ENCODE data around the gene BRD7. TPM values are rescaled to one million over a fixed set of nuclear protein-coding genes. Genes with fewer than 3 reads are reported as not detected.
A peak's percentile ranks its signal among the peaks of the same experiment; 100 is the strongest.

BRD7 gene
- total and polyA plus RNA-seq, 10 donors: 39.2 to 69.7 (median 53.4) TPM

DNA sequence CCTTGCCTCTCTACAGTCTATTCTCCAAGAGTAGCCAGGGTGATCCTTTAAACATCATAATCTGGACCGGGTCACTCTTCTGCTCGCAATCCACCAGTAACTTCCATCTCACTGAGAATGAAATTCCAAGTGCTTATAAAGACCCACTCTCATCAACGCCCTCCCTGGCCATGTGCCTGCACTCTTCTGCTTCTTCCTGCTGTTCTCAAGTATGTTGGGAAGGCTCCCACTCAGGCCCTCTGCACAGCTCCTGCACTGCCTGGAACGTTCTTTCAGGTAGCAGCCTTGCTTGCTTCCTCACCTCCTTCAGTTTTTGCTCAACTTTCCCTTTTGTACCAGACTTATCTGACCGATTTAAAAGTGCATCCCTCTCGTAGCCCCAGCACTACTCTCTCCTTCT is 44.4 kb downstream of the BRD7 start:
- Histone ChIP-seq H3K27me3 (replicated peaks in 1 of 7) (no peaks in the 10 kb centered on the region), H3K9me3 (no peaks in the 10 kb centered on the region), H3K27ac (peak overlapping the region in 4 of 8 donors; percentile 31 to 56 (median 42)), H3K4me1 (peaks cover 0 to 32% (median 20%) of the 10 kb centered on the region in 6 donors), H3K4me3 (no peak overlapping the region), H3K36me3 (peaks cover 0 to 99% (median 54%) of the 10 kb centered on the region in 6 donors)
- peak; percentile 44 for DNase-seq
- intact Hi-C loops (cut with DNase I; ENCODE audit: low total_unique reads): no loop called here
- 73 to 88% (median 80%) methylated on average over 6 of the region's 6 CpGs for WGBS, 5 donors
- TF ChIP-seq POLR2AphosphoS5 (IDR thresholded peaks at IDR 0.05): no peak
- TF ChIP-seq, protein P1, sequence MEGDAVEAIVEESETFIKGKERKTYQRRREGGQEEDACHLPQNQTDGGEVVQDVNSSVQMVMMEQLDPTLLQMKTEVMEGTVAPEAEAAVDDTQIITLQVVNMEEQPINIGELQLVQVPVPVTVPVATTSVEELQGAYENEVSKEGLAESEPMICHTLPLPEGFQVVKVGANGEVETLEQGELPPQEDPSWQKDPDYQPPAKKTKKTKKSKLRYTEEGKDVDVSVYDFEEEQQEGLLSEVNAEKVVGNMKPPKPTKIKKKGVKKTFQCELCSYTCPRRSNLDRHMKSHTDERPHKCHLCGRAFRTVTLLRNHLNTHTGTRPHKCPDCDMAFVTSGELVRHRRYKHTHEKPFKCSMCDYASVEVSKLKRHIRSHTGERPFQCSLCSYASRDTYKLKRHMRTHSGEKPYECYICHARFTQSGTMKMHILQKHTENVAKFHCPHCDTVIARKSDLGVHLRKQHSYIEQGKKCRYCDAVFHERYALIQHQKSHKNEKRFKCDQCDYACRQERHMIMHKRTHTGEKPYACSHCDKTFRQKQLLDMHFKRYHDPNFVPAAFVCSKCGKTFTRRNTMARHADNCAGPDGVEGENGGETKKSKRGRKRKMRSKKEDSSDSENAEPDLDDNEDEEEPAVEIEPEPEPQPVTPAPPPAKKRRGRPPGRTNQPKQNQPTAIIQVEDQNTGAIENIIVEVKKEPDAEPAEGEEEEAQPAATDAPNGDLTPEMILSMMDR (IDR thresholded peaks at IDR 0.05 in 8 of 11, conservative IDR thresholded peaks at IDR 0.05 in 3 of 11): no peak
- TF ChIP-seq POLR2A (IDR thresholded peaks at IDR 0.05): no peak

DNA sequence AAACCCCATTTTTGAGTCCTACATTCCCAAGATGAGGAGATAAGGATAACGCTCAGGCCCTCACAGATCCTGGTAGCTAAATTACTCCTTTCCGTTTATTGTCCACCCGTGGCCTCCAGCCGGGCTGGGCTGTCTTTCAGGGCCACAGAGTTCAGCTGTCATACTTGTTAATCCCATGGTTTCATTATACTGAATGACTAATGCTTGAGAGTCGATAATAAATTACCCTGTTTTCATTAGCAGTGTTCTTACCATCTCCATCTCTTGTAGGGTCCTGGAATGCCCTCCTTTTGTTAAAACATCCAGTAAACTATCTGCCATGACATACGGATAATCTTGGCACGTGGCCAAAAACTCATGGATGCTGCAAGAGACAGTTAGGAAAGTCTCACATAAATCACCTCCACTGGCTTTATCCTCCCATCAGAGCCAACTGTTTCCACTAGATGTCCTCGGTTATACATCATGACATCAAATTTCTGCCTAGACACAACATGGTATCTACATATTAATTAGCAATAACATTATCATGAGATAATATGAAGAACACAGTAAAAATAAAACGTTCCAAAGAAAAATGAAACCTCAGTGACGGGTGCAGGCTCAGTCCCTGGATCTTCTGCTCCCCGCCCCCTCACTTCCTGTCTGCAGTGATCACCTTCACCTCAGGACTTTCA is 45.3 kb downstream of the BRD7 start:
- intact Hi-C loops (cut with DNase I; ENCODE audit: low total_unique reads): no loop called here
- peak; percentile 52 for DNase-seq
- no peak for TF ChIP-seq POLR2A (IDR thresholded peaks at IDR 0.05)
- TF ChIP-seq POLR2AphosphoS5 (IDR thresholded peaks at IDR 0.05): peak in 1 of 3 donors; percentile 27
- TF ChIP-seq, protein P1 (IDR thresholded peaks at IDR 0.05 in 8 of 11, conservative IDR thresholded peaks at IDR 0.05 in 3 of 11): peak in 1 of 11 experiments; percentile 11
- WGBS, 5 donors: 62 to 74% (median 68%) methylated on average over 11 of the region's 11 CpGs
- Histone ChIP-seq H3K4me1 (peaks cover 0 to 32% (median 19%) of the 10 kb centered on the region in 6 donors), H3K9me3 (no peaks in the 10 kb centered on the region), H3K27me3 (replicated peaks in 1 of 7) (no peaks in the 10 kb centered on the region), H3K27ac (peak overlapping the region in 7 of 8 donors; percentile 6 to 56 (median 31)), H3K36me3 (peaks cover 0 to 99% (median 59%) of the 10 kb centered on the region in 6 donors), H3K4me3 (no peak overlapping the region)

DNA sequence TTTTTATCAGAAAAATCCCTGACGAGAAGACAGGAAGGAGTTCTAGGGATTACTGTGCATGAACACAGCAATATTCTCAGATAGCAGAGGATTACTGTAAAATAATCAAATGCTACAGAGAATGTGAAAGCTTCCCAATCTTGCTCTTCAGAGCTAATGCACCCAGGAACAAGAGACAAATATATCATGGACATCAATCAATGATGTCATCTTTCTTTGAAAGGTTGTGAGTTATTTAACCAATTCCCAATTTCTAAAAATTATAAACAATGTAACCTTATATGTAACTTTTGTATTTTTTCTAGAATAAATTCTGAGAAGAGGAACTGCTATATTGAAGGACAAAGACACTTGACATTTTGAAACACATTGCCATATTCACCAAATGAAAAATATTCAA is 46.5 kb downstream of the BRD7 start:
- DNase-seq: no peak
- Histone ChIP-seq H3K4me3 (no peak overlapping the region), H3K9me3 (no peaks in the 10 kb centered on the region), H3K4me1 (peaks cover 0 to 26% (median 16%) of the 10 kb centered on the region in 6 donors), H3K36me3 (peaks cover 0 to 100% (median 65%) of the 10 kb centered on the region in 6 donors), H3K27ac (no peak overlapping the region), H3K27me3 (replicated peaks in 1 of 7) (no peaks in the 10 kb centered on the region)
- no peak for TF ChIP-seq POLR2A (IDR thresholded peaks at IDR 0.05)
- TF ChIP-seq POLR2AphosphoS5 (IDR thresholded peaks at IDR 0.05): no peak
- TF ChIP-seq, protein P1 (IDR thresholded peaks at IDR 0.05 in 8 of 11, conservative IDR thresholded peaks at IDR 0.05 in 3 of 11): no peak
- intact Hi-C loops (cut with DNase I; ENCODE audit: low total_unique reads): no loop called here
- WGBS, 5 donors: 76 to 85% (median 84%) methylated on average over 1 of the region's 1 CpG

DNA sequence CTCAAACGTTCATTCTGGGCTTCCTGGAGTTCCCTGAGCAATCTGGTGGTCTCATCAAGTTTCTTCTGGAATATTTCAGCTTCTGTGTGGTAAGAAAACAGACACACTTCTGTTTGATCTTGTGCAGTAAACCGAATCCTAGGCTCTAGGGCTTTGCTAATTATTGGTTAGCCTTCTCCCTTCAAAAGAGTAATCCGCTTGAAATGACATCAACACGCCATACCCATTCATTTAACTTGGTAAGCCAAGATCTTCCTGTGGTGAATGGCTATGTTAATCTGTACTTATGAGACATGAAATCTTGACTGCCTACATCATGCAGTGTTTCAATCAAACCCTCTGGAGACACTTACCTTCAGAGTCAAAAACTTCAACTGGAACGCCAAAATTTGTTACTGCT is 48.5 kb downstream of the BRD7 start:
- peaks cover 4 to 100% (median 77%) of the 10 kb centered on the region in 6 donors for H3K36me3 ChIP-seq
- intact Hi-C loops (cut with DNase I; ENCODE audit: low total_unique reads): no loop called here
- DNase-seq: no peak

More for the DNA sequence above, 48.5 kb downstream of the BRD7 start:
- H3K27me3 ChIP-seq (replicated peaks in 1 of 7): no peaks in the 10 kb centered on the region
- no peak overlapping the region for H3K4me3 ChIP-seq
- TF ChIP-seq POLR2AphosphoS5 (IDR thresholded peaks at IDR 0.05) (no peak), POLR2A (IDR thresholded peaks at IDR 0.05) (no peak)
- TF ChIP-seq, protein P1 (IDR thresholded peaks at IDR 0.05 in 8 of 11, conservative IDR thresholded peaks at IDR 0.05 in 3 of 11): no peak
- WGBS, 5 donors: 77 to 95% (median 90%) methylated on average over 5 of the region's 5 CpGs
- no peak overlapping the region for H3K27ac ChIP-seq
- H3K4me1 ChIP-seq: peaks cover 0 to 22% (median 14%) of the 10 kb centered on the region in 6 donors
- no peaks in the 10 kb centered on the region for H3K9me3 ChIP-seq
